K562 (cell line): ENCODE measurements around the gene SOX18. TPM values are rescaled to one million over a fixed set of nuclear protein-coding genes. Genes with fewer than 3 reads are reported as not detected.

Source experiments
- ATAC-seq: fragments of 200-7000 bp; cut with Tn5 transposase; 3 replicates; pipeline ENCODE4 v1.9.1; 2020; ENCODE audit warnings: moderate library complexity
- BruUV-seq: library from RNA; stranded (reverse); fragments of 400-500 nt; replicated peaks from 2 replicates; lab custom pipeline; 2021; lab: Mats Ljungman, UMichigan
- CTCF ChIA-PET: fragments of 300-600 bp; formaldehyde crosslinking; extraction: SDS; loops from one replicate; lab custom pipeline; 2021; ENCODE audit warnings: low intra/inter-chr PET ratio; lab: Yijun Ruan, JAX
- POLR2A ChIA-PET: fragments of 300-600, 350-650 bp; sonication (Branson Sonifier 250); formaldehyde crosslinking; extraction: SDS; loops from one replicate; lab custom pipeline; 2021; ENCODE audit warnings: antibody characterized with exemption, inconsistent platforms; lab: Yijun Ruan, JAX
- DNase-seq, 4 experiments: peaks; one replicate each; pipeline versions ENCODE4 v3.0.0 to v3.0.0-alpha.2; 2011 to 2018; ENCODE audit warnings: low spot score in 3 of 4, mixed read lengths in 3 of 4; ENCODE audit errors: extremely low read depth in 1 of 4
- FAIRE-seq: peaks from 2 replicates; lab custom pipeline; 2011; peaks lifted over from hg19 to GRCh38; lab: Jason Lieb, UNC
- H2AFZ ChIP-seq: 2 replicates; pipeline ENCODE4 v1.6.0; 2011; ENCODE audit warnings: low read depth, low read length, control low read depth, inconsistent platforms
- H3K27ac ChIP-seq: fragments of 200-600 bp; 3 replicates; pipeline ENCODE4 v1.8.0; 2011; ENCODE audit warnings: low read depth, mild to moderate bottlenecking, control low read depth, inconsistent platforms, low read length, moderate library complexity, mixed read lengths; ENCODE audit errors: extremely low read depth
- H3K27me3 ChIP-seq, 2 experiments: fragments of 300-600 bp in 1 of 2; 2 replicates in 1 of 2; 3 replicates in 1 of 2; pipeline versions ENCODE4 v1.6.0 to v1.8.0; 2011; ENCODE audit warnings: inconsistent platforms in 2 of 2, low read length in 2 of 2, mild to moderate bottlenecking in 1 of 2, mixed read lengths in 1 of 2, moderate library complexity in 1 of 2; ENCODE audit not compliant: control insufficient read depth in 2 of 2, insufficient read depth in 2 of 2
- H3K36me3 ChIP-seq: fragments of 300-600 bp; 3 replicates; pipeline ENCODE4 v1.8.0; 2011; ENCODE audit warnings: mild to moderate bottlenecking, low read length, inconsistent platforms; ENCODE audit not compliant: control insufficient read depth, insufficient read depth
- H3K4me1 ChIP-seq, 2 experiments: fragments of 200-600 bp in 1 of 2; replicated peaks in 1 of 2; 2 replicates in 1 of 2; 3 replicates in 1 of 2; pipeline versions ENCODE4 v1.5.1 to v1.8.0; 2011; ENCODE audit warnings: inconsistent platforms in 2 of 2, low read length in 2 of 2, mild to moderate bottlenecking in 1 of 2, mixed read lengths in 1 of 2, moderate library complexity in 1 of 2; ENCODE audit not compliant: control insufficient read depth in 2 of 2, insufficient read depth in 2 of 2
- H3K4me2 ChIP-seq: 2 replicates; pipeline ENCODE4 v1.6.1; 2011; ENCODE audit warnings: low read length, control low read depth, inconsistent platforms, mixed read lengths; ENCODE audit not compliant: insufficient read depth
- H3K4me3 ChIP-seq: fragments of 200-600 bp; sonication (generic), shearing (Covaris generic); 2 replicates; pipeline ENCODE4 v1.5.1; 2016; ENCODE audit warnings: control low read depth, inconsistent platforms
- H3K79me2 ChIP-seq: fragments of 200-600 bp; 3 replicates; pipeline ENCODE4 v1.8.0; 2011; ENCODE audit warnings: low read length, inconsistent platforms; ENCODE audit not compliant: control insufficient read depth, insufficient read depth
- H3K9ac ChIP-seq, 2 experiments: 2 replicates each; pipeline versions ENCODE4 v1.6.0 to v1.6.1; 2011; ENCODE audit warnings: low read depth in 2 of 2, low read length in 2 of 2, control low read depth in 1 of 2, inconsistent platforms in 1 of 2, mild to moderate bottlenecking in 1 of 2, mixed read lengths in 1 of 2; ENCODE audit not compliant: insufficient read depth in 1 of 2
- H3K9me1 ChIP-seq: one replicate; pipeline ENCODE4 v1.6.0; 2011; ENCODE audit warnings: inconsistent platforms, mild to moderate bottlenecking, low read length, moderate library complexity; ENCODE audit not compliant: control insufficient read depth, insufficient read depth
- H3K9me3 ChIP-seq: replicated peaks from 2 replicates; pipeline ENCODE4 v1.5.1; 2011; ENCODE audit warnings: low read depth, low read length, inconsistent platforms; ENCODE audit not compliant: control insufficient read depth, insufficient read depth
- H4K20me1 ChIP-seq: replicated peaks from 2 replicates; pipeline ENCODE4 v1.6.1; 2011; ENCODE audit warnings: low read length, inconsistent platforms, mixed read lengths; ENCODE audit not compliant: control insufficient read depth, insufficient read depth
- ELK3 ChIP-seq: fragments of 450-650 bp; formaldehyde crosslinking; IDR thresholded peaks from 2 replicates; pipeline ENCODE4 v1.4.0; 2020; ENCODE audit warnings: mild to moderate bottlenecking
- ERF ChIP-seq: fragments of 450-650 bp; formaldehyde crosslinking; IDR thresholded peaks from 2 replicates; pipeline ENCODE4 v1.4.0; 2020; ENCODE audit warnings: mild to moderate bottlenecking, mixed read lengths
- HMGN3 ChIP-seq: IDR thresholded peaks from 2 replicates; pipeline ENCODE4 v1.6.1; 2011; ENCODE audit warnings: borderline replicate concordance, low read depth, mild to moderate bottlenecking, mixed read lengths, low read length; ENCODE audit not compliant: insufficient read length; ENCODE audit errors: extremely low read depth
- POLR2A ChIP-seq: fragments of 450-650 bp; conservative IDR thresholded peaks from 2 replicates; pipeline ENCODE4 v1.6.1; 2016
- POLR2G ChIP-seq: fragments of 200-400 bp; formaldehyde crosslinking; IDR thresholded peaks from 2 replicates; pipeline ENCODE4 v1.6.1; 2017; ENCODE audit warnings: low read depth, mild to moderate bottlenecking, antibody characterized with exemption, low read length, moderate library complexity
- RBFOX2 ChIP-seq: fragments of 200-400 bp; formaldehyde crosslinking; IDR thresholded peaks from 2 replicates; pipeline ENCODE4 v1.6.1; 2017; ENCODE audit warnings: low read depth, mild to moderate bottlenecking, low read length, moderate library complexity
- WGBS: fragments of 100-300 bp; shearing (Covaris generic); methylation state at CpG from one replicate; pipeline ENCODE4 v1.1.6; 2016; ENCODE audit warnings: low coverage, mixed read lengths; ENCODE audit not compliant: insufficient coverage; ENCODE audit errors: missing lambda C conversion rate; 5-methylcytosine and 5-hydroxymethylcytosine counted together
- in situ Hi-C: fragments of 300-500 bp; cut with MboI; formaldehyde crosslinking; loops from 4 replicates; pipeline ENCODE4 v1.15.0; 2018; ENCODE audit warnings: inconsistent platforms, mixed read lengths
- intact Hi-C: fragments of 100-400 bp; cut with micrococcal nuclease; formaldehyde crosslinking; loops from 2 replicates; pipeline ENCODE4 v1.14.2; 2022
- polyA plus RNA-seq, 8 experiments: library from polyadenylated mRNA; depleted of rRNA in 4 of 8; stranded (reverse) in 5 of 8; unstranded in 3 of 8; fragments of >200 nt; fragmentation: Nextera tagmentation in 2 of 8; fragmentation: Illumina TruSeq in 1 of 8; extraction: Ambion mirVana in 2 of 8; extraction: Trizol in 1 of 8; gene quantifications; 2 replicates each; pipeline versions ENCODE4 v1.2.1 to v1.2.3, GENCODE V29; 2011 to 2014; ENCODE audit warnings: inconsistent platforms in 1 of 8, missing spikeins in 1 of 8
- total RNA-seq, 7 experiments: library from RNA; depleted of rRNA in 6 of 7; stranded (reverse); fragments of >200 nt in 6 of 7; fragmentation: Illumina TruSeq in 2 of 7; extraction: Trizol in 2 of 7; gene quantifications; 2 replicates each; pipeline versions ENCODE4 v1.2.1 to v1.2.3, GENCODE V29; 2011 to 2021; ENCODE audit warnings: low replicate concordance in 1 of 7

The SOX18 gene
- total and polyA plus RNA-seq, 9 of the 15 experiments (the other 6 are each of a cell fraction or from before 2014, with no cell fraction given) = 0.15 to 19.8 (median 0.33) TPM

GRCh38 chr20:64071341-64072332 is 22.2 kb upstream of the SOX18 start:
- Histone ChIP-seq H3K36me3 (peaks cover 8% of the 10 kb centered on the region; the same call in 1 of the 3 replicates), H3K9me3 (no peaks in the 10 kb centered on the region), H3K9ac (peak overlapping the region in 1 of 2 experiments; percentile 65; a peak in 1 of 4 replicates), H3K27me3 (no peaks in the 10 kb centered on the region), H3K79me2 (no peaks in the 10 kb centered on the region), H2AFZ (no peak overlapping the region), H3K4me1 (peaks cover 2 to 81% of the 10 kb centered on the region in 2 experiments; a peak in 3 of 5 replicates), H3K4me3 (no peak overlapping the region), H4K20me1 (no peaks in the 10 kb centered on the region), H3K27ac (no peak overlapping the region), H3K9me1 (no peaks in the 10 kb centered on the region), H3K4me2 (no peak overlapping the region)
- 71% methylated on average over 23 of the region's 30 CpGs for WGBS
- no peak for TF ChIP-seq ELK3 (CRISPR knock-in tag)
- TF ChIP-seq RBFOX2 = 0 out of 2 replicates have a peak, but pooled peaks have one; percentile 27
- TF ChIP-seq POLR2G = peak; percentile 57
- TF ChIP-seq ERF (CRISPR knock-in tag) = no peak
- TF ChIP-seq POLR2A = no peak
- TF ChIP-seq HMGN3 = peak; percentile 28
- ChIA-PET POLR2A (interaction anchor here (0.5 to 1.1 kb wide), 4 partner anchors 9 to 26 kb away, joined by 3 to 5 read pairs (median 4); partner anchors contain the start of gene TCEA2), CTCF (no interaction called here)
- BruUV-seq = no TSS peak
- in situ Hi-C loops = no loop called here
- DNase-seq (no peak), ATAC-seq (no peak), FAIRE-seq (no peak)
- intact Hi-C loops = no loop called here
